GM21423 (cell line): Measurements from ENCODE around the gene ULK3.
A peak's percentile ranks its signal among the peaks of the same experiment; 100 is the strongest.

Experiments
- ATAC-seq: cut with Tn5 transposase; IDR thresholded peaks from one replicate; pipeline ENCODE4 v1.9.1; 2021; ENCODE audit warnings: mild to moderate bottlenecking, moderate library complexity; ENCODE audit not compliant: unreplicated experiment

ULK3 gene

GRCh38 chr15:74787251-74788041 is 55.5 kb downstream of the ULK3 start:
- peak; percentile 35 for ATAC-seq

DNA sequence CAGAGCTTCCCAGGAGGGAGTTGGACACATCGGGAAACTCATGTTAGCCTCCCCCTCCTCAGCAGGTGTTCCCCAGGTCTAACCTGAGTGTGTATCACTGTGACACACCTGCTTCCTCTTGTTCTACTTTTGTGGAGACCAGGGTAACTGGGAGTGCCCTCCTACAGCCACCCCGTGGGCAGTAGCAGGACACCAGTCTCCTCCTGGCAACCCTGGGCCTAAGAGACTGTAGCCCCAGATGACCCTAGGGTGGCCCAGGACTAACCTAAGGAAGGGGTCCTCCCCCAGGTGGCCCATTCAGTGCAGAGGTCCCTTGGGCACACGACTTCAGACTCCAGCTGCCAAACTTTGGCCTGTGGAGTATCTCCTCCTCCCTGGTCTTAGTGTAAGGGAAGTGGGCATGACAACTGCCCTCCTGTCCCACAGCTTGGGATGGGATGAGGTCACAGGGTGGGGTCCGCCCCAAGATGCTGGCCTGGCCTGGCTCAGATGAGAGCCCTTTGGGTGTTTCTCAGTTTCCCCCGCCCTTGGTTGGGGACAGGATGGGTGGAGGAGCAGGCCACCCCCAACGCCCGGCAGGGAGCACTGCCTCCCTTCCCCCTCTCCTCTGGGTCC is 56.3 kb downstream of the ULK3 start:
- no peak for ATAC-seq
